Esophagus muscularis mucosa (tissue), 4 donors: ENCODE measurements around the gene VAPB.

Experiments used
- CTCF ChIP-seq, 3 experiments: fragments of 200-600 bp in 2 of 3; fragments of 450-650 bp in 1 of 3; sonication (generic) in 2 of 3; IDR thresholded peaks; one replicate each; pipeline ENCODE4 v1.5.1; 2017 to 2019; ENCODE audit warnings: antibody characterized with exemption in 3 of 3, mild to moderate bottlenecking in 2 of 3, moderate library complexity in 1 of 3
- EP300 ChIP-seq: sonication (generic); formaldehyde crosslinking; IDR thresholded peaks from one replicate; pipeline ENCODE4 v1.6.1; 2017; ENCODE audit warnings: antibody characterized with exemption
- POLR2A ChIP-seq: fragments of 450-650 bp; IDR thresholded peaks from one replicate; pipeline ENCODE4 v1.6.1; 2017; ENCODE audit warnings: antibody characterized with exemption, moderate library complexity, mild to moderate bottlenecking, low read depth
- POLR2AphosphoS5 ChIP-seq, 2 donors: sonication (generic); formaldehyde crosslinking; IDR thresholded peaks; one replicate each; pipeline ENCODE4 v1.6.1; 2017; ENCODE audit warnings: antibody characterized with exemption in 2 of 2

- TF ChIP-seq CTCF (IDR thresholded peaks at IDR 0.05) (no peak), EP300 (no peak), POLR2A (no peak), POLR2AphosphoS5 (IDR thresholded peaks at IDR 0.05) (no peak)
Observed at GRCh38 chr20:58393299-58393698, 4.3 kb downstream of the VAPB start.
